ENCODE measurements around the gene FAM117B. TPM values are rescaled to one million over a fixed set of nuclear protein-coding genes. Genes with fewer than 3 reads are reported as not detected.

FAM117B gene
- total and polyA plus RNA-seq, 2 of the 8 experiments (the other 6 are each of a cell fraction or from before 2014, with no cell fraction given): 3.9 to 22.6 TPM

- TF ChIP-seq CTCF (IDR thresholded peaks at IDR 0.05; ENCODE audit: control extremely low read depth in 1 of 3, insufficient read depth in 1 of 3, low read depth in 1 of 3, low read length in 3 of 3): no peak
These were observed 183.0 kb downstream of the FAM117B start (continued) for GRCh38 chr2:202817771-202818170.

All from H1 (cell line).